SK-N-SH treated with all-trans-retinoic acid at 6 μM for 48 hours (cell line): ENCODE results near the gene CRYGS.

ENCODE experiments used
- CSDC2 ChIP-seq: fragments of 250-450 bp; sonication (Bioruptor Pico); IDR thresholded peaks from 2 replicates; pipeline ENCODE4 v1.5.0; 2020; ENCODE audit warnings: mild to moderate bottlenecking, moderate library complexity
- OSR1 ChIP-seq: fragments of 250-450 bp; sonication (Bioruptor Pico); IDR thresholded peaks from 2 replicates; pipeline ENCODE4 v1.8.0; 2022; ENCODE audit warnings: moderate library complexity, mild to moderate bottlenecking, inconsistent platforms

GRCh38 chr3:186514296-186515002 is 29.7 kb downstream of the CRYGS start:
- no peak for TF ChIP-seq OSR1 (CRISPR knock-in tag)
- no peak for TF ChIP-seq CSDC2 (CRISPR knock-in tag)
